B cell (primary cell): Measurements from ENCODE around the gene C1QL1. TPM values are rescaled to one million over a fixed set of nuclear protein-coding genes. Genes with fewer than 3 reads are reported as not detected.

ENCODE experiments used
- ATAC-seq: fragments of 200-7000 bp; cut with Tn5 transposase; one replicate; pipeline ENCODE4 v1.10.0; 2021; ENCODE audit warnings: low read depth, mild to moderate bottlenecking, moderate number of reproducible peaks, moderate library complexity
- CTCF ChIA-PET: fragments of 350-600 bp; sonication (Branson Sonifier 250); formaldehyde crosslinking; loops from one replicate; lab custom pipeline; 2021; ENCODE audit warnings: antibody characterized with exemption, inconsistent platforms; lab: Charles Lee
- POLR2A ChIA-PET: fragments of 350-600 bp; sonication (Branson Sonifier 250); formaldehyde crosslinking; loops from one replicate; lab custom pipeline; 2021; ENCODE audit warnings: antibody characterized with exemption; lab: Charles Lee
- DNase-seq: peaks from one replicate; pipeline ENCODE4 v3.0.0; 2013
- H2AFZ ChIP-seq: 2 replicates; pipeline ENCODE4 v1.6.1; 2012; ENCODE audit warnings: mild to moderate bottlenecking, low read depth, low read length; ENCODE audit not compliant: insufficient read depth, poor library complexity, severe bottlenecking
- H3K27ac ChIP-seq, 2 donors: 1 replicate in 1 of 2; 2 replicates in 1 of 2; pipeline ENCODE4 v1.5.1; 2012 to 2013; ENCODE audit warnings: low read length in 2 of 2, mild to moderate bottlenecking in 2 of 2, moderate library complexity in 1 of 2
- H3K27me3 ChIP-seq, 4 experiments: fragments of 200-600 bp in 1 of 4; sonication (generic) in 1 of 4; replicated peaks in 1 of 4; 1 replicate in 2 of 4; 2 replicates in 2 of 4; pipeline versions ENCODE4 v1.6.1 to v1.7.0; 2013 to 2016; ENCODE audit warnings: low read length in 3 of 4, mild to moderate bottlenecking in 2 of 4, mixed read lengths in 1 of 4, moderate library complexity in 1 of 4; ENCODE audit not compliant: insufficient read depth in 4 of 4, control insufficient read depth in 3 of 4; ENCODE audit errors: control extremely low read depth in 1 of 4
- H3K36me3 ChIP-seq, 2 experiments: replicated peaks in 1 of 2; 1 replicate in 1 of 2; 2 replicates in 1 of 2; pipeline versions ENCODE4 v1.6.1 to v1.7.1; 2013; ENCODE audit warnings: low read length in 1 of 2; ENCODE audit not compliant: insufficient read depth in 2 of 2, control insufficient read depth in 1 of 2; ENCODE audit errors: control extremely low read depth in 1 of 2, extremely low read depth in 1 of 2
- H3K4me1 ChIP-seq, 2 donors: fragments of 200-600 bp in 1 of 2; sonication (generic) in 1 of 2; 1 replicate in 1 of 2; 2 replicates in 1 of 2; pipeline versions ENCODE4 v1.5.1 to v1.6.1; 2013 to 2017; ENCODE audit warnings: low read length in 2 of 2; ENCODE audit not compliant: control insufficient read depth in 2 of 2, insufficient read depth in 2 of 2
- H3K4me2 ChIP-seq: replicated peaks from 2 replicates; pipeline ENCODE3; 2012; ENCODE audit warnings: mild to moderate bottlenecking, low read depth, low read length; ENCODE audit not compliant: poor library complexity, severe bottlenecking
- H3K4me3 ChIP-seq, 5 experiments: fragments of 200-600 bp in 1 of 5; sonication (generic) in 1 of 5; 1 replicate in 3 of 5; 2 replicates in 2 of 5; pipeline versions ENCODE4 v1.5.1 to v1.7.0; 2011 to 2016; ENCODE audit warnings: low read length in 4 of 5, mild to moderate bottlenecking in 4 of 5, low read depth in 2 of 5, control low read depth in 1 of 5, moderate library complexity in 1 of 5; ENCODE audit not compliant: insufficient read depth in 1 of 5; ENCODE audit errors: control extremely low read depth in 1 of 5, extremely low read depth in 1 of 5
- H3K79me2 ChIP-seq: fragments of 200-600 bp; sonication (generic); one replicate; pipeline ENCODE4 v1.6.0; 2016; ENCODE audit warnings: low read length; ENCODE audit not compliant: control insufficient read depth, insufficient read depth
- H3K9ac ChIP-seq: fragments of 200-600 bp; sonication (generic); 2 replicates; pipeline ENCODE4 v1.6.1; 2017; ENCODE audit warnings: mild to moderate bottlenecking, low read length, moderate library complexity
- H3K9me3 ChIP-seq, 3 donors: one replicate each; pipeline versions ENCODE4 v1.6.1 to v1.7.1; 2013; ENCODE audit warnings: low read length in 2 of 3; ENCODE audit not compliant: control insufficient read depth in 2 of 3, insufficient read depth in 1 of 3; ENCODE audit errors: control extremely low read depth in 1 of 3
- H4K20me1 ChIP-seq: 2 replicates; pipeline ENCODE4 v1.6.0; 2012; ENCODE audit warnings: mild to moderate bottlenecking, low read length; ENCODE audit not compliant: insufficient read depth, control insufficient read depth, poor library complexity, severe bottlenecking
- H3K27ac Mint-ChIP-seq: one replicate; pipeline ENCODE4 v1.8.0; 2021; ENCODE audit warnings: mixed read lengths
- H3K27me3 Mint-ChIP-seq: one replicate; pipeline ENCODE4 v1.8.0; 2021; ENCODE audit warnings: mixed read lengths
- H3K4me1 Mint-ChIP-seq: one replicate; pipeline ENCODE4 v1.8.0; 2021; ENCODE audit warnings: mixed read lengths
- H3K4me3 Mint-ChIP-seq: one replicate; pipeline ENCODE4 v1.8.0; 2021; ENCODE audit warnings: mixed read lengths
- H3K9me3 Mint-ChIP-seq: one replicate; pipeline ENCODE4 v1.8.0; 2022; ENCODE audit warnings: mixed read lengths; ENCODE audit not compliant: insufficient read depth
- EZH2 ChIP-seq: IDR thresholded peaks from 2 replicates; pipeline ENCODE4 v1.6.1; 2012; ENCODE audit warnings: borderline replicate concordance, low read depth, mild to moderate bottlenecking, moderate library complexity, low read length; ENCODE audit not compliant: insufficient read depth, poor library complexity, severe bottlenecking
- WGBS: methylation state at CpG from one replicate; pipeline ENCODE4 v1.1.5; 2013; ENCODE audit warnings: missing lambda C conversion rate; ENCODE audit not compliant: insufficient coverage; 5-methylcytosine and 5-hydroxymethylcytosine counted together
- intact Hi-C: fragments of 100-400 bp; cut with micrococcal nuclease; formaldehyde crosslinking; loops from one replicate; pipeline ENCODE4 v1.10.0; 2022
- polyA plus RNA-seq: library from polyadenylated mRNA; depleted of rRNA; stranded (reverse); fragments of >200 nt; gene quantifications from 2 replicates; pipeline ENCODE4 v1.2.3, GENCODE V29; 2012
- total RNA-seq, 2 donors: library from RNA; stranded (reverse); fragments of 120-200 nt in 1 of 2; gene quantifications; 1 replicate in 1 of 2; 2 replicates in 1 of 2; pipeline versions ENCODE4 v1.2.3 to v1.2.4, GENCODE V29; 2013 to 2022
- TF ChIP-seq, protein P1 (sequence below): fragments of 200-600 bp; IDR thresholded peaks from one replicate; pipeline ENCODE4 v1.8.0; 2022; ENCODE audit warnings: antibody characterized with exemption, mild to moderate bottlenecking

Gene C1QL1
- total and polyA plus RNA-seq, 2 donors (not counting 1 experiment from before 2014, with no cell fraction given): not detected

GRCh38 chr17:44956998-44957981, 10.8 kb downstream of the C1QL1 start:
- peaks cover 35% of the 10 kb centered on the region for H3K27me3 Mint-ChIP-seq
- H3K4me1 Mint-ChIP-seq: peaks cover 5% of the 10 kb centered on the region
- Histone ChIP-seq H3K9me3 (peaks cover 0 to 4% (median 0%) of the 10 kb centered on the region in 3 donors), H3K27ac (no peak overlapping the region), H3K4me3 (no peak overlapping the region), H3K27me3 (peaks cover 0 to 49% (median 15%) of the 10 kb centered on the region in 4 experiments), H3K9ac (no peak overlapping the region), H3K79me2 (no peaks in the 10 kb centered on the region), H2AFZ (no peak overlapping the region), H3K4me2 (no peak overlapping the region), H3K36me3 (no peaks in the 10 kb centered on the region), H3K4me1 (peaks cover 9 to 15% of the 10 kb centered on the region in 2 donors), H4K20me1 (no peaks in the 10 kb centered on the region)
- H3K4me3 Mint-ChIP-seq: no peak overlapping the region
- WGBS: 97% methylated on average over 6 of the region's 8 CpGs
- ChIA-PET POLR2A (interaction anchor here (0.6 kb wide), 1 partner anchor 90 kb away, joined by 7 read pairs; no protein-coding TSS in a partner anchor), CTCF (no interaction called here)
- no peak for ATAC-seq
- DNase-seq: no peak
- H3K9me3 Mint-ChIP-seq: no peaks in the 10 kb centered on the region
- no peak for TF ChIP-seq EZH2
- TF ChIP-seq, protein P1, sequence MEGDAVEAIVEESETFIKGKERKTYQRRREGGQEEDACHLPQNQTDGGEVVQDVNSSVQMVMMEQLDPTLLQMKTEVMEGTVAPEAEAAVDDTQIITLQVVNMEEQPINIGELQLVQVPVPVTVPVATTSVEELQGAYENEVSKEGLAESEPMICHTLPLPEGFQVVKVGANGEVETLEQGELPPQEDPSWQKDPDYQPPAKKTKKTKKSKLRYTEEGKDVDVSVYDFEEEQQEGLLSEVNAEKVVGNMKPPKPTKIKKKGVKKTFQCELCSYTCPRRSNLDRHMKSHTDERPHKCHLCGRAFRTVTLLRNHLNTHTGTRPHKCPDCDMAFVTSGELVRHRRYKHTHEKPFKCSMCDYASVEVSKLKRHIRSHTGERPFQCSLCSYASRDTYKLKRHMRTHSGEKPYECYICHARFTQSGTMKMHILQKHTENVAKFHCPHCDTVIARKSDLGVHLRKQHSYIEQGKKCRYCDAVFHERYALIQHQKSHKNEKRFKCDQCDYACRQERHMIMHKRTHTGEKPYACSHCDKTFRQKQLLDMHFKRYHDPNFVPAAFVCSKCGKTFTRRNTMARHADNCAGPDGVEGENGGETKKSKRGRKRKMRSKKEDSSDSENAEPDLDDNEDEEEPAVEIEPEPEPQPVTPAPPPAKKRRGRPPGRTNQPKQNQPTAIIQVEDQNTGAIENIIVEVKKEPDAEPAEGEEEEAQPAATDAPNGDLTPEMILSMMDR: no peak
- intact Hi-C loops: no loop called here
- H3K27ac Mint-ChIP-seq: no peak overlapping the region
